GM12873 (cell line): Measurements from ENCODE around the gene COL5A1.

Source experiments
- CTCF ChIP-seq: IDR thresholded peaks from 2 replicates; pipeline ENCODE4 v1.5.1; 2012; ENCODE audit warnings: low read depth, mild to moderate bottlenecking, moderate library complexity, low read length, control low read depth; ENCODE audit not compliant: insufficient read depth; ENCODE audit errors: missing control alignments

The COL5A1 gene

GRCh38 chr9:134670851-134671281, 29.3 kb downstream of the COL5A1 start:
- TF ChIP-seq CTCF = no peak

- no peak for TF ChIP-seq CTCF
Observed at GRCh38 chr9:134671341-134672113, 29.9 kb downstream of the COL5A1 start.

- no peak for TF ChIP-seq CTCF
Observed at GRCh38 chr9:134676361-134676760, 34.8 kb downstream of the COL5A1 start.

GRCh38 chr9:134676886-134677285, 35.3 kb downstream of the COL5A1 start:
- no peak for TF ChIP-seq CTCF

- no peak for TF ChIP-seq CTCF
Observed at GRCh38 chr9:134677743-134678142, 36.1 kb downstream of the COL5A1 start.

- no peak for TF ChIP-seq CTCF
Observed at GRCh38 chr9:134678206-134678605, 36.6 kb downstream of the COL5A1 start.

GRCh38 chr9:134678666-134679443, 37.3 kb downstream of the COL5A1 start:
- no peak for TF ChIP-seq CTCF
